Activated T-helper 2 cell treated with anti-CD3 and anti-CD28 coated beads, Interferon-gamma antibody, Interleukin-2, Interleukin-4, amounts not matched to agents 10 μg/mL and 5 μg/mL and 100 μg/mL, durations not matched to agents 14 hours and 24 hours and 36 hours (primary cell): Measurements from ENCODE around the gene LIPC. TPM values are rescaled to one million over a fixed set of nuclear protein-coding genes. Genes with fewer than 3 reads are reported as not detected.

Source experiments
- DNase-seq: peaks from one replicate; pipeline ENCODE4 v3.0.0; 2021; ENCODE audit warnings: low spot score
- H3K27ac Mint-ChIP-seq: one replicate; pipeline ENCODE4 v1.8.0; 2021; ENCODE audit warnings: mixed read lengths
- H3K27me3 Mint-ChIP-seq: one replicate; pipeline ENCODE4 v1.8.0; 2021; ENCODE audit warnings: low read depth, mixed read lengths
- H3K36me3 Mint-ChIP-seq: one replicate; pipeline ENCODE4 v1.8.0; 2021; ENCODE audit warnings: low read depth, mixed read lengths
- H3K4me1 Mint-ChIP-seq: one replicate; pipeline ENCODE4 v1.8.0; 2021; ENCODE audit warnings: low read depth, mixed read lengths
- H3K4me3 Mint-ChIP-seq: one replicate; pipeline ENCODE4 v1.8.0; 2021; ENCODE audit warnings: low read depth, mild to moderate bottlenecking, moderate library complexity, mixed read lengths
- H3K9me3 Mint-ChIP-seq: one replicate; pipeline ENCODE4 v1.8.0; 2021; ENCODE audit warnings: mixed read lengths
- intact Hi-C: fragments of 100-400 bp; cut with micrococcal nuclease; formaldehyde crosslinking; loops from one replicate; pipeline ENCODE4 v1.15.1; 2023
- total RNA-seq: library from RNA; stranded (reverse); gene quantifications from 2 replicates; pipeline ENCODE4 v1.2.3, GENCODE V29; 2022

Gene LIPC
- total RNA-seq, 1 donor from 2014 or later = 1.7 TPM

DNA sequence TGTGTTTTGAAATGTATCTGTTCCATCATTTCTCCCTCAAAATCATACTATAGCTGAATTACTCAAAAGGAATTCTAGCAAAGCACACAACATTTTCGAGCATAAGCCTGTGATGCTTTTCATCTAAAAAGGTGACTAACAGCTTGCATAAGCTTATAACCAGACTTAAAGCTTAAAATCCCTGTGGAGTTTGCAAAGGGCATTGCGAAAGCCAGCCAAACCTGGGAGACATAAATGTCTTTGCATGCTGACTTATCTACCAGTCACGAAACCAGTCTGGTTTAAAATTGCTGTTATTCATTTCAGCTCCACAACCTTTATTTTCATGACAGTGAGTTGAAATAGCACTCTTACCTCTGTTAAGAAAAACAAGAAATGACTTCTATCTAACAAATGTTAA is 35.6 kb upstream of the LIPC start:
- Mint-ChIP-seq H3K4me1 (peaks cover 2% of the 10 kb centered on the region), H3K36me3 (no peaks in the 10 kb centered on the region), H3K4me3 (no peak overlapping the region), H3K9me3 (no peaks in the 10 kb centered on the region), H3K27ac (no peak overlapping the region), H3K27me3 (peaks cover 5% of the 10 kb centered on the region)
- intact Hi-C loops = no loop called here
- no peak for DNase-seq

DNA sequence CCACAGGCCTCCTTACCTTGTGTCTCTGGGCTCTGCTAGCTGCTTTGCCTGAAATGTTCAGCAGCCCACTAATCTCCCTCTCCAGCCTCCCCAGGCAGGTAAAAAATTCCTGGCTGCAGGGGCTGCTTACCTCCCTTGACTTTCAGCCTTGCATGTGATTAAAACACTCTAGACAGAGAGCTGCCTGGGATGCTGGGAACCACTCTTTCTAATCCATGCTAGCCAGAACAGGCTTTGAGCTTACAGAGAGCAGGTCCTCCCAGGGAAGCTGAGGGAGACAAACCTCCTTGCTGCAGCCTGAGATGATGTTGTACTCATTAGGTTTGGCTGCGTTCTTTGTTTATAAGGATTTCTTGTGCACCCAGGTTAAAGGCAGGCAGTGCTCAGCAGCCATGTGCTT is 33.7 kb upstream of the LIPC start:
- intact Hi-C loops = no loop called here
- H3K27ac Mint-ChIP-seq = no peak overlapping the region

DNA sequence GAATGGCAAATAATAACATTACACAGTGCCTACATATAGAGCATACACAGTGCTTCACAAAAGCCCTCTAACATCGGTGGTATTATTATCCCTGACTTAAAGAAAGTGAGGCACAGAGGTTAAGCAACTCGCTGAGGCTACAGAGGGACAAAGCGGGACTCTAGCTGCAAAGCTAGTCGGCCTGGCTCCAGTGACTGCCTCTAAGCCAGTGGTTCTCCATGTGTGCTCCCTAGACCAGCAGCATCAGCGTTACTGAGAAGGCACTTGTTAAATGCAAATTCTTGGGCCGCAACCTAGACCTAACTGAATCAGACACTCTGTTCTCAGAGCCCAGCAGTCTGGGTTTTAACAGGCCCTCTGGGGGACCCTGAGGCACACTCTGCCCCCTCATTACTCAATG is 33.1 kb upstream of the LIPC start:
- no peaks in the 10 kb centered on the region for H3K9me3 Mint-ChIP-seq
- H3K27me3 Mint-ChIP-seq = peaks cover 5% of the 10 kb centered on the region
- no peaks in the 10 kb centered on the region for H3K4me1 Mint-ChIP-seq
- DNase-seq = no peak
- intact Hi-C loops = no loop called here
- H3K27ac Mint-ChIP-seq = no peak overlapping the region
- no peaks in the 10 kb centered on the region for H3K36me3 Mint-ChIP-seq
- H3K4me3 Mint-ChIP-seq = no peak overlapping the region

More for the DNA sequence above, 33.7 kb upstream of the LIPC start:
- Mint-ChIP-seq H3K9me3 (no peaks in the 10 kb centered on the region), H3K4me3 (no peak overlapping the region), H3K4me1 (no peaks in the 10 kb centered on the region), H3K27me3 (peaks cover 5% of the 10 kb centered on the region), H3K36me3 (no peaks in the 10 kb centered on the region)
- DNase-seq = no peak

DNA sequence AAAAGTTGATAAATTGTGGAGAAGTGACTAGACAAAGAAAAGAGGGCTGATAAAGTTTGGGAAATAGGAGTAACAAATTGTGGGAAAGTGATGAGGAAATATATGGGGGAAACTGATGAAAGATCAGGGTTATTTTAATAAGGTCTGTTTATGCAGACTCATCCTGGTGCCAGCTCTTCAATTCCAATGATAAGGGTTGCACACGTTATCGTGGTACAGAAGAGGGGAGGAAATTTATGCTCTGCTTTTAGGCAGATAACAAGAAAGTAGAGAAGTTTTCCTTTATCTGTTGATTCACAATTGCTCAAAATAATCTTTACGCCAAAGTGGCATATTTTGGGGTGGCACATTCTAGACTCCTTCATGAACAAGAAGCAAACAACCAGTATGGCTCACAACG is 32.1 kb upstream of the LIPC start:
- intact Hi-C loops = no loop called here
- no peaks in the 10 kb centered on the region for H3K9me3 Mint-ChIP-seq
- H3K27ac Mint-ChIP-seq = no peak overlapping the region

DNA sequence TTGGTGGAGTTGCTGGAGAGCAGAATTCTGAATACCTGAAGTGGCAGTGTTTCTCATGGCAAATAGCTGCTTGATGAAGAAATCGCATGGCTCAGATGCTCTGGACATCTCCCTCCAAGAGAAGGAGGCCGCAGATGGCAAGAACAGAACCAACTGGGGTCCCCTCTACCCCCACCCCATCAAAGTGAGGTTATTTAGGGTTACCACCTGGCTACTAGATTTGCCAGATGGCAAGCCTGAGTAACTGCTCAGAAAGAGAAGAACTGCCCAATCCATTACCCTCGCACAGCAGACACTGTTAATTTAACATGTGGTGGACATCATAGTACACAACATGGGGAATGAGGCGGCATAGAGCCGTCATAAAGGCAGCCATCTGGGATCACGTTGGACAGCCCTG is 30.5 kb upstream of the LIPC start:
- intact Hi-C loops = no loop called here
- Mint-ChIP-seq H3K27ac (no peak overlapping the region), H3K27me3 (peaks cover 3% of the 10 kb centered on the region), H3K9me3 (no peaks in the 10 kb centered on the region), H3K4me3 (no peak overlapping the region), H3K4me1 (no peaks in the 10 kb centered on the region), H3K36me3 (no peaks in the 10 kb centered on the region)
- no peak for DNase-seq

More for the DNA sequence above, 32.1 kb upstream of the LIPC start:
- H3K4me3 Mint-ChIP-seq = no peak overlapping the region
- peaks cover 5% of the 10 kb centered on the region for H3K27me3 Mint-ChIP-seq
- H3K36me3 Mint-ChIP-seq = no peaks in the 10 kb centered on the region
- DNase-seq = no peak
- no peaks in the 10 kb centered on the region for H3K4me1 Mint-ChIP-seq

DNA sequence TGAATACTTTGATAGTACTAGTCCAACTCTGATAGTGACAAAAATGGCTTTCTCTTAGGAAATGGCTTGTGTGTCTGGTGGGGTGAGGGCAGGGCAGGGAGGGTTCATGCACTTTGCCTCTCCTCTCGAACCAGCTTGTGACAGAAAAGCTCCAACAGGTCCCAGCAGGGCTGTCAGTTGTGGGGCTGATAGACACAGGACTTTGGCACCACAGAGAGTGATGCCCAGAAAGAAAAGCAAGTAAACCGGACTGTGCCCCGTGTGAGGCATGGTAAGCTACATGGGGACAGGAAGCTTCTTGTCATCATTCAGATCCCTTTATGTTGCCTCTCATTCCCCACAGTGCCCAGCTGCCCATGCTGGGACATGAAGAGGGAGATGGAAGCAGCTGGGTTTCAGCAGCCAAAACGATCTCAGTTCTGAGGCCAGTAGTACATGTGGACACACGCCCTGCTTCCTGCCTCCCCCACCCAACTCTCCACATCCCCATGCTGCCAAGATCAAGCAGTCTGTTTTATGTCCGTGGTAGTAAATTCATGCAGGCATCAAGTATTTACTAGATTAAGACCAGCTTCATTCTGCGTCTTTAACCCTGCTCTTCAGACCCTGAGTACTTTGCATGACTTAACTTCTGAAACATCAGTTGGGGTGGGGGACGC is 29.7 kb upstream of the LIPC start:
- no peak for DNase-seq
- intact Hi-C loops = no loop called here
- Mint-ChIP-seq H3K4me3 (no peak overlapping the region), H3K36me3 (no peaks in the 10 kb centered on the region), H3K27me3 (peaks cover 2% of the 10 kb centered on the region), H3K27ac (no peak overlapping the region), H3K9me3 (no peaks in the 10 kb centered on the region), H3K4me1 (no peaks in the 10 kb centered on the region)

DNA sequence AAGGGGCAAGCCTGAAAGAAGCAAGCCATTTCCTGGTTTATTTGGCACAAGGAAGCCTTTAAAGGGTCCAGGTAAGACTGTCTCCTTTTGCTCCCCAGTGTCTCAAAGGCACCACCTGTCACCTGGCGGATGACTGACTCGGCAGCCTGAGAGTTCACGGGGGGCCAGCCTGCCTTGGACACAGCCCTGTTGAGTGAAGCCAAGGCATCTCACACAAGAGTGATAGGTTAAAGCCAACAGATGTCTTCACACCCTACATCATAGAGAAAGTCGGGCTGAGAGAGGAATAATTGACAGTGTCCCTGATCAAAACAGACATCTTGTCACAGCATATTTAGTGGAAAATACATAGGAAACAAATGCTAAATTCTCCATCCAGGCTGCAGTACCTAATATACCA is 28.2 kb upstream of the LIPC start:
- Mint-ChIP-seq H3K36me3 (no peaks in the 10 kb centered on the region), H3K4me1 (no peaks in the 10 kb centered on the region), H3K27ac (no peak overlapping the region), H3K4me3 (no peak overlapping the region), H3K27me3 (no peaks in the 10 kb centered on the region), H3K9me3 (no peaks in the 10 kb centered on the region)
- DNase-seq = no peak
- intact Hi-C loops = no loop called here

DNA sequence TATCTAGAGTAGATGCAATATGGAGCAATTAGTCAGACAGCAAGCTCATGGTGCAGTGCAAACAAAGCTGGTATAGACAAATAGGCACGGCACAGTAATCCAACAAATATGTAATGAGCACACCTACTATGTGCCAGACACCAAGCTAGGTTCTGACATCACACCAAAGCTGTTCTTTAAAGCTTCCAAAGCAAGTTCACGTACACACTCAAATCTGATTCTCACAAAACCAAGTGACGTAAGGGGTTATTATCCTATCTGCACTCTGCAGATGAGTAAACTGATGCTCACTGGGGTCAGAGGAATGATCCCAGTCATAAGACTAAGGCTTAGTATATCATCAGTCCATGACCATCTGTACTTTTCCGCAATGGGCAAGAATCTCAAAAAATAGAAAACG is 27.8 kb upstream of the LIPC start:
- Mint-ChIP-seq H3K36me3 (no peaks in the 10 kb centered on the region), H3K9me3 (no peaks in the 10 kb centered on the region), H3K27me3 (no peaks in the 10 kb centered on the region), H3K27ac (no peak overlapping the region), H3K4me1 (peaks cover 2% of the 10 kb centered on the region), H3K4me3 (no peak overlapping the region)
- DNase-seq = no peak
- intact Hi-C loops = no loop called here

DNA sequence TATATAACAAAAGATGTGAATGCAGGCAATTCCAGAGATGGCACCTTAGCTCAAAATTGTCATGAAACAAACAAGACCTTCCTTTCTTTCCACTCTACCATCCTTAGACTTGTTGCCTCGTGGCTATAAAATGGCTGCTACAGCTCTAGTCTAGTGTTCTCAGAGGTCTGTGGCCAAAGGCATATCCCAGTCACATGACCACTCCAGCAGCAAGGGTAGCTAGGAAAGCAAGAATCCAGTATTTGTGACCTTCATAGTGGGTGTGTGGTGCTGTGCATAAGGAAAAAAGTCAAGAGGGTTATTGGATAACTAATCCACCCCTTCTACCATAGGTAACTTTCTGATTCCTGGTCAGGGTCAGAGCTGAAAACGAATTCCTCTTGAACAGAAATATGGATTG is 27.1 kb upstream of the LIPC start:
- peaks cover 5% of the 10 kb centered on the region for H3K4me1 Mint-ChIP-seq
- no peaks in the 10 kb centered on the region for H3K9me3 Mint-ChIP-seq
- no peak overlapping the region for H3K4me3 Mint-ChIP-seq
- intact Hi-C loops = no loop called here
- H3K27me3 Mint-ChIP-seq = no peaks in the 10 kb centered on the region
- no peaks in the 10 kb centered on the region for H3K36me3 Mint-ChIP-seq
- no peak overlapping the region for H3K27ac Mint-ChIP-seq
- DNase-seq = no peak

DNA sequence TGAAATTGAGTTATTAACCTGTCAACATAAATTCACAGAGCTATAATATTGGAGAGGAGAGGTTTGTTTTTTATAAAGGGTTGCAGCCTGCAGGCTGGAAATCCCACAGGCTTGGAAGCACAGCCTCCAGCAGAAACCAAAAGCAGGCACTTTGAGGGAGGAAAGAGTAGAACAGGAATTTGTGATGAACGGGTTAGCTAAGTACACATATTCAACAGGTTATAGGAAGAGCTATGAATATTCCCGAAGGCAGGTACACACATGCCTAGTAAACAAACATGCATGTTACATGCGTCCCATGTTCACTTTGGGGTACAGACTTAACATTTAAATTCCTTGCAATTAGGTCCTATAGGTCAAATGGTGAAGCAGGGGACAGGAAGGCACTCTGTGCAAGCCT is 25.9 kb upstream of the LIPC start:
- no peaks in the 10 kb centered on the region for H3K9me3 Mint-ChIP-seq
- H3K36me3 Mint-ChIP-seq = no peaks in the 10 kb centered on the region
- H3K27me3 Mint-ChIP-seq = no peaks in the 10 kb centered on the region
- intact Hi-C loops = no loop called here
- no peak for DNase-seq
- H3K27ac Mint-ChIP-seq = no peak overlapping the region
- H3K4me1 Mint-ChIP-seq = peaks cover 14% of the 10 kb centered on the region
- no peak overlapping the region for H3K4me3 Mint-ChIP-seq

DNA sequence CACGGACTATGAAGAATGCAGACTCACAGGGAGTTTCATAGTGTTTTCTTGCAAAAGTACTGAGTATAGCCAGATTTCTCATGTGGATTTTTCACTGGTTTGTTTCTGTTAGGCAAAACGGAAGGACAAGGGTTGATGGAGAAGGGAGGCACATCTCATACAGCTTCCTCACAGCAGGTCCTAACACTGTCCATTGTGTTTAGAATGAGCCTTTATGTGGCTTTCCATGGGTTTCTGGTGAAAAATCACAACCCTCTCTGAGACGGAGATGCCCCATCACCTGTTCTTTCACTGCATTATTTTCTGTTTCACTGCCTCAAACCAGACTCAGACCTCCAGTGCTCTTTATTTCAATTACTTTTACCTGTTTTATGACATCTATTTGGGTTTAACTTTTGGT is 25.0 kb upstream of the LIPC start:
- H3K36me3 Mint-ChIP-seq = no peaks in the 10 kb centered on the region
- no peak overlapping the region for H3K27ac Mint-ChIP-seq
- H3K27me3 Mint-ChIP-seq = no peaks in the 10 kb centered on the region
- DNase-seq = no peak
- H3K4me3 Mint-ChIP-seq = no peak overlapping the region
- intact Hi-C loops = no loop called here
- peaks cover 20% of the 10 kb centered on the region for H3K4me1 Mint-ChIP-seq
- no peaks in the 10 kb centered on the region for H3K9me3 Mint-ChIP-seq

DNA sequence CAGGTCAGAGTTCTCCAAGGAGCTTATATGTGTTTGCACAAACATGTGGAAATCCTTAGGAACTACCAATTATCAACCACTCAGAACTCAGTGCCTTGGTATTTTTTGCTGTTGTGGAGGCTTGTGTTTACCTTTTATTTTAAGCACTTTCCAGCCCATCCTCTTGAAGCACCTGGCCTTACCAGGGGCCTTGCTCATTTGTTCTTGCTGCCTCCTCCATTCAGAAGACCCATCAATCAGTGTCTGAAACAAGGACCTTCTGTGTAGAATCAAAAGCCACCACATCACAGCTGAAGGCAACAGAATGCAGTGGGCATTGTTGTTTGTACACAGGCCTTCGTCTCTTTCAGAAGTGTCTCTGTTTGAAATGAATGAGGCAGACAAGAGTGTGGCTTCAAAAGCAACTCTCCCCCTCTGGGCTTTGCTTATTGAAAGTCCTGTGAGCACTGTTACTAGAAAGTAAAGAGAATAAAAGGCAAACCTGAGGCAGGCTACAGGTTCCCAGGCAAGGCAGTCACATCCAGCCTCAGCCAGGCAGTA is 24.5 kb upstream of the LIPC start:
- intact Hi-C loops = no loop called here
- H3K27ac Mint-ChIP-seq = no peak overlapping the region
- no peaks in the 10 kb centered on the region for H3K36me3 Mint-ChIP-seq
- H3K9me3 Mint-ChIP-seq = no peaks in the 10 kb centered on the region
- DNase-seq = no peak
- no peak overlapping the region for H3K4me3 Mint-ChIP-seq
- H3K4me1 Mint-ChIP-seq = peaks cover 22% of the 10 kb centered on the region
- H3K27me3 Mint-ChIP-seq = no peaks in the 10 kb centered on the region

DNA sequence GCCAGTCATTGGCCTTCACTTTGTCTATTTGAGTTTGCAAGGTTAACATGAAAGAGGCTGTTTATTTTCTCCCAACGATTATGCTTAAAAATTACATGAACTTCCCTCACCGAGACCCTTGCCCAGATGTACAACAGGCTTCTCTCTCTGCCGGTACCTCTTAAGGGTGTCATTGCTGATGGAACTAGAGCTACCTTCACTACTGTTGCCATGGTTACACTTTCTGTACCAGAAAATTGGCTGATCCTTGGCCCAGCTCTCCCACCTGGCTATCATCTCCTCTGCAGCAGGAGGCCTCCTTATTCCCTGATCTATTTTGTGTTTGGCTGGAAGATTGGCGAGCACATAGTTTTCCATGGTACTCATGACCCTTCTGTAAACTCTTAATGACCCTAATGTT is 24.0 kb upstream of the LIPC start:
- no peaks in the 10 kb centered on the region for H3K9me3 Mint-ChIP-seq
- intact Hi-C loops = no loop called here
- H3K36me3 Mint-ChIP-seq = no peaks in the 10 kb centered on the region
- H3K27me3 Mint-ChIP-seq = no peaks in the 10 kb centered on the region
- no peak overlapping the region for H3K4me3 Mint-ChIP-seq
- H3K4me1 Mint-ChIP-seq = peaks cover 22% of the 10 kb centered on the region
- no peak for DNase-seq
- no peak overlapping the region for H3K27ac Mint-ChIP-seq

DNA sequence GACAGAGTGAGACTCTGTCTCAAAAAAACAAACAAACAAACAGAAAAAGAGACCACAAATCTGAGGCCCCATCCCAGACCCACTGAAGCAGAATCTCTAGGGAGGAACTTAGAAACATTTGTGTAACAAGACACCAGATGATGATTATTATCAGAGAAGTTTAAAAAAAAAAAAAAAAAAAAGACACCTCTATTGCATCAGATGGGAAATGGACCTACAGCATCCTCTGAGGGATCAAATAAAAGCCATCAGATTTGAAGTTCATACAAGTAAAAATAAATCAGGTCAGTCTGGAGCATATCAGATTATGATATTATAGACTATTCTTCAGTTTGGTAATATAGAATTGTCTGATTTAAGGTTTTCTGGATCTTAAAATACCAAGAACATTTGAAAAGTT is 21.9 kb upstream of the LIPC start:
- peaks cover 4% of the 10 kb centered on the region for H3K36me3 Mint-ChIP-seq
- H3K9me3 Mint-ChIP-seq = no peaks in the 10 kb centered on the region
- peaks cover 22% of the 10 kb centered on the region for H3K4me1 Mint-ChIP-seq
- peak overlapping the region; percentile 62 for H3K27ac Mint-ChIP-seq
- no peaks in the 10 kb centered on the region for H3K27me3 Mint-ChIP-seq
- no peak for DNase-seq
- peak overlapping the region; percentile 33 for H3K4me3 Mint-ChIP-seq
- intact Hi-C loops = no loop called here
